ENCODE results near the gene DNASE1L3. TPM values are rescaled to one million over a fixed set of nuclear protein-coding genes. Genes with fewer than 3 reads are reported as not detected.
"Not testable (repeated sequence)": the region's sequence is repeated elsewhere in the genome, so short reads cannot be mapped to it uniquely, and the experiment has no call there.

The DNASE1L3 gene
- total RNA-seq, result 3.7 TPM
- long read RNA-seq, result 0 reads

GRCh38 chr3:58210761-58211460, at the start of gene DNASE1L3:
DNASE1L3 (minus strand) TSS chr3:58210972; CDS start chr3:58210906, 66 bp downstream.
- no peak for ATAC-seq (ENCODE audit: poor library complexity)
- intact Hi-C loops (cut with DNase I), result no loop called here
- no peak for DNase-seq

GRCh38 chr3:58260261-58260731, 49.5 kb upstream of the DNASE1L3 start:
- DNase-seq, result no peak
- intact Hi-C loops (cut with DNase I), result no loop called here
- ATAC-seq (ENCODE audit: poor library complexity), result no peak

GRCh38 chr3:58258392-58259055, 47.8 kb upstream of the DNASE1L3 start:
- ATAC-seq (ENCODE audit: poor library complexity) (no peak), DNase-seq (no peak)
- intact Hi-C loops (cut with DNase I), result no loop called here

GRCh38 chr3:58256511-58256910, 45.7 kb upstream of the DNASE1L3 start:
- DNase-seq, result no peak
- no peak for ATAC-seq (ENCODE audit: poor library complexity)
- intact Hi-C loops (cut with DNase I), result no loop called here

- ATAC-seq (ENCODE audit: poor library complexity) (no peak), DNase-seq (no peak)
- intact Hi-C loops (cut with DNase I), result no loop called here
Measured at GRCh38 chr3:58256061-58256460, 45.3 kb upstream of the DNASE1L3 start.

- ATAC-seq (ENCODE audit: poor library complexity), result no peak
- intact Hi-C loops (cut with DNase I), result no loop called here
- DNase-seq, result no peak
Measured at GRCh38 chr3:58254144-58254543, 43.4 kb upstream of the DNASE1L3 start.

- no peak for ATAC-seq (ENCODE audit: poor library complexity)
- intact Hi-C loops (cut with DNase I), result no loop called here
- no peak for DNase-seq
Measured at GRCh38 chr3:58251631-58252035, 40.9 kb upstream of the DNASE1L3 start.

GRCh38 chr3:58250093-58250707, 39.4 kb upstream of the DNASE1L3 start:
- ATAC-seq (ENCODE audit: poor library complexity) (no peak), DNase-seq (no peak)
- intact Hi-C loops (cut with DNase I), result no loop called here

- ATAC-seq (ENCODE audit: poor library complexity) (no peak), DNase-seq (no peak)
- intact Hi-C loops (cut with DNase I), result no loop called here
Measured at GRCh38 chr3:58249358-58250092, 38.8 kb upstream of the DNASE1L3 start.

GRCh38 chr3:58246148-58247047, 35.6 kb upstream of the DNASE1L3 start:
- ATAC-seq (ENCODE audit: poor library complexity) (peak; percentile 74), DNase-seq (no peak)
- intact Hi-C loops (cut with DNase I), result no loop called here

- ATAC-seq (ENCODE audit: poor library complexity) (no peak), DNase-seq (no peak)
- intact Hi-C loops (cut with DNase I), result no loop called here
Measured at GRCh38 chr3:58243976-58244585, 33.3 kb upstream of the DNASE1L3 start.

GRCh38 chr3:58242860-58243259, 32.1 kb upstream of the DNASE1L3 start:
- ATAC-seq (ENCODE audit: poor library complexity); intact Hi-C loops (cut with DNase I); DNase-seq: not testable (repeated sequence)

GRCh38 chr3:58242340-58242739, 31.6 kb upstream of the DNASE1L3 start:
- ATAC-seq (ENCODE audit: poor library complexity) (no peak), DNase-seq (no peak)
- intact Hi-C loops (cut with DNase I), result no loop called here

- ATAC-seq (ENCODE audit: poor library complexity) (no peak), DNase-seq (no peak)
- intact Hi-C loops (cut with DNase I), result no loop called here
Measured at GRCh38 chr3:58241306-58242044, 30.7 kb upstream of the DNASE1L3 start.

- intact Hi-C loops (cut with DNase I), result loop anchor here (10.0 kb wide), 1 partner anchor 46 kb away; no protein-coding TSS in a partner anchor
- DNase-seq (no peak), ATAC-seq (ENCODE audit: poor library complexity) (no peak)
Measured at GRCh38 chr3:58238830-58239229, 28.1 kb upstream of the DNASE1L3 start.

- ATAC-seq (ENCODE audit: poor library complexity) (peak; percentile 75), DNase-seq (peak; percentile 76)
- intact Hi-C loops (cut with DNase I), result loop anchor here (10.0 kb wide), 1 partner anchor 47 kb away; no protein-coding TSS in a partner anchor
Measured at GRCh38 chr3:58237941-58238681, 27.3 kb upstream of the DNASE1L3 start.
